Osteoblast (primary cell): Measurements from ENCODE around the gene USO1. TPM values are rescaled to one million over a fixed set of nuclear protein-coding genes. Genes with fewer than 3 reads are reported as not detected.

Source experiments
- DNase-seq: peaks from one replicate; pipeline ENCODE4 v3.0.0; 2011; ENCODE audit warnings: low spot score, mixed read lengths; ENCODE audit not compliant: insufficient read length; ENCODE audit errors: missing footprints
- H2AFZ ChIP-seq: 2 replicates; pipeline ENCODE4 v1.6.0; 2011; ENCODE audit warnings: mild to moderate bottlenecking, low read length
- H3K27ac ChIP-seq: 2 replicates; pipeline ENCODE4 v1.5.1; 2011; ENCODE audit warnings: mild to moderate bottlenecking, low read depth, low read length, moderate library complexity
- H3K27me3 ChIP-seq: 2 replicates; pipeline ENCODE4 v1.6.0; 2012; ENCODE audit warnings: mild to moderate bottlenecking, control low read depth, inconsistent platforms, low read length, moderate library complexity; ENCODE audit not compliant: insufficient read depth
- H3K36me3 ChIP-seq: 2 replicates; pipeline ENCODE4 v1.5.1; 2011; ENCODE audit warnings: mild to moderate bottlenecking, low read length, control low read depth, moderate library complexity; ENCODE audit not compliant: insufficient read depth
- H3K4me1 ChIP-seq: 2 replicates; pipeline ENCODE4 v1.5.1; 2011; ENCODE audit warnings: mild to moderate bottlenecking, low read length, control low read depth, moderate library complexity; ENCODE audit not compliant: insufficient read depth
- H3K4me2 ChIP-seq: 2 replicates; pipeline ENCODE4 v1.6.0; 2011; ENCODE audit warnings: mild to moderate bottlenecking, low read length; ENCODE audit not compliant: insufficient read depth
- H3K4me3 ChIP-seq: fragments of 200-600 bp; sonication (generic); 3 replicates; pipeline ENCODE4 v1.5.1; 2012; ENCODE audit warnings: mild to moderate bottlenecking, low read length, inconsistent platforms; ENCODE audit not compliant: insufficient read depth
- H3K79me2 ChIP-seq: 2 replicates; pipeline ENCODE4 v1.6.0; 2012; ENCODE audit warnings: mild to moderate bottlenecking, low read length, control low read depth, inconsistent platforms; ENCODE audit not compliant: insufficient read depth
- H3K9me3 ChIP-seq: 2 replicates; pipeline ENCODE4 v1.5.1; 2011; ENCODE audit warnings: low read depth, low read length, control low read depth
- H4K20me1 ChIP-seq: 2 replicates; pipeline ENCODE4 v1.6.0; 2012; ENCODE audit warnings: mild to moderate bottlenecking, low read length, control low read depth; ENCODE audit not compliant: insufficient read depth
- CTCF ChIP-seq: IDR thresholded peaks from 2 replicates; pipeline ENCODE4 v1.5.1; 2011; ENCODE audit warnings: mild to moderate bottlenecking, low read depth, low read length, moderate library complexity; ENCODE audit errors: extremely low read depth
- total RNA-seq: library from RNA; depleted of rRNA; stranded (reverse); fragments of >200 nt; gene quantifications from 2 replicates; pipeline ENCODE4 v1.2.3, GENCODE V29; 2012

USO1 gene
- total RNA-seq, 1 donor = 122 TPM

- no peak for TF ChIP-seq CTCF
- Histone ChIP-seq H3K27ac (no peak overlapping the region), H3K79me2 (peaks cover 88% of the 10 kb centered on the region)
Observed at GRCh38 chr4:75745721-75746199, 21.4 kb downstream of the USO1 start.

DNA sequence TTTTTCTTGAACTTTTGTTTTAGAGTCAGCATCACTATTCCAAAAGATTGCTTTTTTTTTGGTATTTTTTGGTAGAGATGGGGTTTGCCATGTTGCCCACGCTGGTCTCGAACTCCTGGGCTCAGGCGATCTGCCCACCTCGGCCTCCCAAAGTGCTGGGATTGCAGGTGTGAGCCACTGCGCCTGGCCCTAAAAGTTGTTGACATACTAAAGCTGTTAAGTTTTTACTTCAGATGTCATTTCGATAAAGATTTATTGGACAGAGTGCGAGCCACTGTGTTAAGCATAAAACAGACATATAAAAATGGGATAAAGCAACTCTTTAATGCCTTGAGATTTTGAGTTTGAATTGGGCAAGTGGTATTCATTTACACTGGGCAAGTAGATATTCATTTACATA, 28.3 kb downstream of the USO1 start:
- H3K4me2 ChIP-seq = no peak overlapping the region
- H4K20me1 ChIP-seq = peaks cover 7% of the 10 kb centered on the region
- no peak overlapping the region for H3K4me3 ChIP-seq
- DNase-seq = no peak
- no peak overlapping the region for H3K27ac ChIP-seq
- peaks cover 39% of the 10 kb centered on the region for H3K79me2 ChIP-seq
- H3K36me3 ChIP-seq = peaks cover 29% of the 10 kb centered on the region
- H3K9me3 ChIP-seq = no peaks in the 10 kb centered on the region
- no peaks in the 10 kb centered on the region for H3K27me3 ChIP-seq
- H3K4me1 ChIP-seq = no peaks in the 10 kb centered on the region
- TF ChIP-seq CTCF = no peak
- H2AFZ ChIP-seq = no peak overlapping the region

More at GRCh38 chr4:75745721-75746199, 21.4 kb downstream of the USO1 start:
- H3K4me2 ChIP-seq = no peak overlapping the region
- H3K4me1 ChIP-seq = peaks cover 14% of the 10 kb centered on the region
- no peak for DNase-seq
- peaks cover 41% of the 10 kb centered on the region for H4K20me1 ChIP-seq
- H3K4me3 ChIP-seq = no peak overlapping the region
- peaks cover 6% of the 10 kb centered on the region for H3K36me3 ChIP-seq
- H3K27me3 ChIP-seq = no peaks in the 10 kb centered on the region
- H3K9me3 ChIP-seq = no peaks in the 10 kb centered on the region
- no peak overlapping the region for H2AFZ ChIP-seq

DNA sequence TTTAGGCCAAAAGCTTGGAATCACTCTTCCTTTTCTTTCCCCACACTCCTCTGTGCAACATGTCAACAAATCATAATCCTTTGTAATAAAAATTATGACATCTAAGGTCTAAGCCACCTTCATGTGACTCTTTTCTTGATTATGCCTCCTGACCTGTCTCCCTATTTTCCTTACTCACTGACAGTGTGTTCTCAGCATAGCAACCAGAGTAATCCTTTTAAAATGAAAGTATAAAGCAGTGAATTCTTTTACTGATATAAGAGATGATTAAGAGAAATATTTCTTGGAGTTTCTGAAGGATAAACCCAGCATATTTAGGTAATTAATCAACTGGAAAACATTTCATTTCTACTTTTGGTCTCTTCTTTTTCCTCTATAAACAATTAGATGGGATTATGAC, 44.7 kb downstream of the USO1 start:
- peak overlapping the region; percentile 20 for H3K4me2 ChIP-seq
- peaks cover 6% of the 10 kb centered on the region for H3K4me1 ChIP-seq
- no peaks in the 10 kb centered on the region for H3K9me3 ChIP-seq
- peaks cover 35% of the 10 kb centered on the region for H3K36me3 ChIP-seq
- H2AFZ ChIP-seq = no peak overlapping the region
- H3K27me3 ChIP-seq = no peaks in the 10 kb centered on the region
- H3K4me3 ChIP-seq = no peak overlapping the region
- no peaks in the 10 kb centered on the region for H4K20me1 ChIP-seq
- peak overlapping the region; percentile 68 for H3K27ac ChIP-seq
- TF ChIP-seq CTCF = no peak
- H3K79me2 ChIP-seq = peaks cover 7% of the 10 kb centered on the region
- DNase-seq = no peak

GRCh38 chr4:75771607-75772006, 47.2 kb downstream of the USO1 start:
- H3K36me3 ChIP-seq = peaks cover 51% of the 10 kb centered on the region
- H3K79me2 ChIP-seq = peaks cover 3% of the 10 kb centered on the region
- DNase-seq = no peak
- no peaks in the 10 kb centered on the region for H3K9me3 ChIP-seq
- no peaks in the 10 kb centered on the region for H4K20me1 ChIP-seq
- peaks cover 6% of the 10 kb centered on the region for H3K4me1 ChIP-seq
- H2AFZ ChIP-seq = no peak overlapping the region
- no peaks in the 10 kb centered on the region for H3K27me3 ChIP-seq
- no peak for TF ChIP-seq CTCF
- H3K4me2 ChIP-seq = no peak overlapping the region
- no peak overlapping the region for H3K27ac ChIP-seq
- H3K4me3 ChIP-seq = no peak overlapping the region
